Right cardiac atrium (tissue), 5 donors: Measurements from ENCODE around the gene POLD1. TPM values are rescaled to one million over a fixed set of nuclear protein-coding genes. Genes with fewer than 3 reads are reported as not detected.
"Not testable (repeated sequence)": the region's sequence is repeated elsewhere in the genome, so short reads cannot be mapped to it uniquely, and the experiment has no call there.

Source experiments
- ATAC-seq, 2 donors: fragments of 200-7000 bp; cut with Tn5 transposase; one replicate each; pipeline versions ENCODE4 v1.8.0 to v1.9.1; 2020; ENCODE audit warnings: moderate library complexity in 2 of 2, mild to moderate bottlenecking in 1 of 2
- DNase-seq, 3 donors: peaks; one replicate each; pipeline ENCODE4 v3.0.0-alpha.2; 2020
- H3K27ac ChIP-seq: one replicate; pipeline ENCODE4 v1.5.1; 2013; ENCODE audit warnings: mild to moderate bottlenecking, low read length, control low read depth, moderate library complexity
- H3K27me3 ChIP-seq: one replicate; pipeline ENCODE4 v1.6.1; 2013; ENCODE audit not compliant: control insufficient read depth, insufficient read depth
- H3K4me1 ChIP-seq: one replicate; pipeline ENCODE4 v1.6.1; 2013; ENCODE audit warnings: low read length; ENCODE audit not compliant: control insufficient read depth, insufficient read depth
- H3K4me3 ChIP-seq: one replicate; pipeline ENCODE4 v1.5.1; 2013; ENCODE audit warnings: low read length, control low read depth
- H3K9me3 ChIP-seq: one replicate; pipeline ENCODE4 v1.6.1; 2013; ENCODE audit warnings: low read length; ENCODE audit not compliant: control insufficient read depth
- WGBS: extraction: QIAGEN DNeasy Blood & Tissue Kit; methylation state at CpG from one replicate; pipeline ENCODE4 v1.1.7; 2013; 5-methylcytosine and 5-hydroxymethylcytosine counted together
- intact Hi-C, 4 donors: fragments of 100-400 bp; cut with DNase I; formaldehyde crosslinking; loops; one replicate each; pipeline versions ENCODE4 v1.11.0 to v1.14.0; 2022 to 2023
- polyA plus RNA-seq: library from polyadenylated mRNA; stranded (reverse); fragments of 200-250 nt; gene quantifications from one replicate; pipeline ENCODE4 v1.2.3, GENCODE V29; 2013
- total RNA-seq, 4 donors: library from RNA; stranded (reverse); fragmentation: NEBNext Ultra II Directional; extraction: Animal tissue kit (Norgen Biotek cat#: 25700); gene quantifications; one replicate each; pipeline ENCODE4 v1.2.1, GENCODE V29; 2021
- donor health status: healthy with polysubstance abuse.
- donor health status: DM: no; HTN: yes; CAD: no.
- donor health status: DM: no; HTN: no; CAD: no.
- donor health status: DM: no; HTN: yes; CAD: no; lungs with severe emphysema.
- donor health status: DM: yes; HTN: yes; CAD: no.

POLD1 gene
- total and polyA plus RNA-seq, 5 donors, result 8.7 to 12.5 (median 11.2) TPM

- Histone ChIP-seq H3K27ac (no peak overlapping the region), H3K4me3 (no peak overlapping the region), H3K27me3 (no peaks in the 10 kb centered on the region), H3K4me1 (peaks cover 3% of the 10 kb centered on the region), H3K9me3 (no peaks in the 10 kb centered on the region)
- WGBS, result 91% methylated on average over 58 of the region's 58 CpGs
- ATAC-seq (no peak), DNase-seq (peak in 1 of 3 donors; percentile 59)
- intact Hi-C loops, result no loop called here
Measured at GRCh38 chr19:50381881-50382729, 2.0 kb upstream of the POLD1 start.

- DNase-seq (no peak), ATAC-seq (no peak)
- intact Hi-C loops, result no loop called here
- Histone ChIP-seq H3K4me3 (no peak overlapping the region), H3K4me1 (peaks cover 3% of the 10 kb centered on the region), H3K27me3 (no peaks in the 10 kb centered on the region), H3K27ac (peak overlapping the region; percentile 56), H3K9me3 (no peaks in the 10 kb centered on the region)
- WGBS, result 50% methylated on average over 21 of the region's 21 CpGs
Measured at GRCh38 chr19:50383001-50383851, 921 bp upstream of the POLD1 start.

GRCh38 chr19:50384685-50385535, 763 bp downstream of the POLD1 start:
- H3K4me3 ChIP-seq, result peak overlapping the region; percentile 76
- H3K9me3 ChIP-seq, result no peaks in the 10 kb centered on the region
- WGBS, result 11% methylated on average over 26 of the region's 26 CpGs
- H3K27ac ChIP-seq, result peak overlapping the region; percentile 78
- ATAC-seq (no peak), DNase-seq (no peak)
- H3K4me1 ChIP-seq, result peaks cover 3% of the 10 kb centered on the region
- H3K27me3 ChIP-seq, result no peaks in the 10 kb centered on the region
- intact Hi-C loops, result no loop called here

GRCh38 chr19:50387176-50387867, 3.2 kb downstream of the POLD1 start:
- H3K27ac ChIP-seq, result no peak overlapping the region
- H3K4me1 ChIP-seq, result peaks cover 3% of the 10 kb centered on the region
- H3K4me3 ChIP-seq, result no peak overlapping the region
- DNase-seq, result peak in 1 of 3 donors; percentile 23
- H3K27me3 ChIP-seq, result no peaks in the 10 kb centered on the region
- no peak for ATAC-seq
- WGBS, result 81% methylated on average over 21 of the region's 21 CpGs
- no peaks in the 10 kb centered on the region for H3K9me3 ChIP-seq
- intact Hi-C loops, result no loop called here

GRCh38 chr19:50387868-50388245, 3.7 kb downstream of the POLD1 start:
- peaks cover 3% of the 10 kb centered on the region for H3K4me1 ChIP-seq
- intact Hi-C loops, result no loop called here
- H3K4me3 ChIP-seq, result no peak overlapping the region
- no peaks in the 10 kb centered on the region for H3K9me3 ChIP-seq
- DNase-seq (peak in 1 of 3 donors; percentile 27), ATAC-seq (no peak)
- WGBS, result 91% methylated on average over 8 of the region's 8 CpGs
- H3K27ac ChIP-seq, result no peak overlapping the region
- no peaks in the 10 kb centered on the region for H3K27me3 ChIP-seq

GRCh38 chr19:50390295-50390694, 6.1 kb downstream of the POLD1 start:
- intact Hi-C loops, H3K4me3 ChIP-seq, H3K4me1 ChIP-seq, ATAC-seq, H3K27ac ChIP-seq, DNase-seq, H3K27me3 ChIP-seq, H3K9me3 ChIP-seq: not testable (repeated sequence)
- WGBS, result 74% methylated on average over 3 of the region's 3 CpGs

- ATAC-seq, H3K4me1 ChIP-seq, H3K4me3 ChIP-seq, intact Hi-C loops, H3K27ac ChIP-seq, H3K27me3 ChIP-seq, H3K9me3 ChIP-seq: not testable (repeated sequence)
- 95% methylated on average over 22 of the region's 23 CpGs for WGBS
- DNase-seq, result peak in 1 of 3 donors; percentile 30
Measured at GRCh38 chr19:50390952-50391351, 6.8 kb downstream of the POLD1 start.

- DNase-seq (no peak), ATAC-seq (no peak)
- Histone ChIP-seq H3K27ac (no peak overlapping the region), H3K9me3 (no peaks in the 10 kb centered on the region), H3K4me1 (no peaks in the 10 kb centered on the region), H3K4me3 (no peak overlapping the region), H3K27me3 (no peaks in the 10 kb centered on the region)
- intact Hi-C loops, result no loop called here
- WGBS, result 92% methylated on average over 5 of the region's 5 CpGs
Measured at GRCh38 chr19:50392759-50393158, 8.6 kb downstream of the POLD1 start.

GRCh38 chr19:50393589-50393988, 9.4 kb downstream of the POLD1 start:
- ATAC-seq (no peak), DNase-seq (no peak)
- Histone ChIP-seq H3K4me1 (no peaks in the 10 kb centered on the region), H3K27me3 (no peaks in the 10 kb centered on the region), H3K4me3 (no peak overlapping the region), H3K27ac (no peak overlapping the region), H3K9me3 (no peaks in the 10 kb centered on the region)
- 91% methylated on average over 4 of the region's 4 CpGs for WGBS
- intact Hi-C loops, result no loop called here

- intact Hi-C loops, result no loop called here
- ATAC-seq, result no peak
- H3K27me3 ChIP-seq, result no peaks in the 10 kb centered on the region
- 95% methylated on average over 9 of the region's 9 CpGs for WGBS
- no peak for DNase-seq
- H3K9me3 ChIP-seq, result no peaks in the 10 kb centered on the region
- no peak overlapping the region for H3K27ac ChIP-seq
- no peaks in the 10 kb centered on the region for H3K4me1 ChIP-seq
- H3K4me3 ChIP-seq, result no peak overlapping the region
Measured at GRCh38 chr19:50394017-50394416, 9.9 kb downstream of the POLD1 start.
